ENCODE results near the gene CDC34.
"Not testable (repeated sequence)": the region's sequence is repeated elsewhere in the genome, so short reads cannot be mapped to it uniquely, and the experiment has no call there.

Gene CDC34

DNA sequence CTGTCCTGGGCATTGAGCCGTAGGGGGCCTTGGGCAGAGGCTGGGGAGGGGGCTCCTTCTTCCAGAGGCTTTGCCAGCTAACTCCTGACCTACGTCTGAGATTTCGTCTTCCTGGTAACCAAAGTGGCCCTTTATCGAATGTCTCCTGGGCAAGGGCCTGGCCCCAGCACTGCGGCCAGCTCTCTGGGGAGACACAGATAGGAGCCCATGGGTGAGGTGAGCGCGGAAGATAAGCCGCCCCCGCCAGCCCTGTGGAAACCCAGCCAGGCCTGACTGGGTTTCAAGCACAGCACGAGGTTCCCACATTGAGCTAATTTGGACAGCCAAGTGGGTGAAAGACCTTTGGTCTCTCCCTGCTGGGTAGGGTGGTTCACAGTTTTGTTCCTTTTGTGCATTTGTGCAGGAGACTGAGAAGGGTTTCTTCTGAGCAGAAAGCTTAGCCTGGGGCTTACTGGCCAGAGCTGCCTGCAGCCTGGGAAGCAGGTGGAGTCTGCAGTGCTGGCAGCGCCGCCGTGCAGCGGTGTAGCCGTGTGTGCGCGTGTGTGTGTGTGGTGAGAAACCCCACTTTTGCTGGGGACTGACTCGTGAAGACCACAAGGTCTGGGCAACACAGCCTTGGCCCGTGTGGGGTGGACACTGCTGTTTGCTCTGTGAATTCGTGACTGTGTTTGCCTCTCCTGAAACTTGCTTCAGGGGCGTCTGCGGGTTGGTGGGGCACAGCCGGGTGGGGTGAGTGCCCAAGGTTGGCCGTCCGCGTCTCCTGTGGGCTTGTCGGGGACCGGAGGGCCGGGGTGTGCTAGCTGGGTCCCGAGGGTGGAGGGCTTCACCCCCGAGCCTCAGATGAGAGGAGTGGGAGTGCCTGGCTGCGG, 43.3 kb downstream of the CDC34 start:
- no peak for DNase-seq

DNA sequence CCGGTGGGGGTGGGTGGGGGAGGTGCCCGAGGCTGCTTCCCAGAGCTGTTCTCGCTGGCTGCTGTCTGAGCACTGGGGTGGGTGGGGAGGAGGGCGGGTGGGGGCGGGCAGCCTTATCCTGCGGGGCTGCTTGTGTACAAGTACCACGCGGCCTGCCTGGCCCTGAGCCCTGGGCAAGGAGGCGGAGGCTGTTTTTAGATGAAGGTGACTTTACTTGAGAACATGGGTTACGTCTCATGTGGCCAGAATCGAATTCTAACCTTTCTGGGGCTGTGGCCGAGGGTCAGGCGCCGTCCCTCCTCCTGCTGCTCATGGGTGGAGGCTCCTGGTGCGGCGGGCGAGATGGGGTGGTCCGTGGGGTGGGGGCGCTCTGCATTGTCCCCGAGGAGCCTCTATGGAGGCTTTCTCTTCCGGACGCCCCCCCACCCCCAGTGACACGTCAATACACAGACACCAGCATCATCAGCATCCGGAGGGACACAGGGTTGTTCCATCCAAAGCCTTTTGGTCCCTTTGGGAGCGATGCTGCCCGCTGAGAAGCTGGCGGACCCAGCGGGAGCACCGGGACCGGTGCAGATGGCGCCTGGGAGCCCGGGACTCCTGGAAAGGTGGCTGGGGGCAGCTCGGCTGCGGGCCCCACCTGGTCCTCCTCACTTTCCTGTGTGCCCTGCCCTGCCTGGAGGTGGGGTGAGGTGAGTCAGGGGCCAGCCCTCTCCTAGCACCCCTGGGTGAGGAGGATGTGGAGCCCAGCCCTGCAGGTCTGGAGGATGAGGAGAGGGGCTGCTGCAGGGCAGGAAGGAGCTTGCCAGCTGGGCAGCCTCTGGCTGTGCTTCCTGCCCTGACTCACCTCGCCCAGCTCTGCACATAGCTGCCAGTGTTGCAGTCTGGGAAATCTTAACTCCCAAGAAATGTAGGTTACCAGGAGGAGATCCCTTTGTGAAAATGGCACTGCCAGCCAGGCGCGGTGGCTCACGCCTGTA, 44.3 kb downstream of the CDC34 start:
- DNase-seq = no peak

DNA sequence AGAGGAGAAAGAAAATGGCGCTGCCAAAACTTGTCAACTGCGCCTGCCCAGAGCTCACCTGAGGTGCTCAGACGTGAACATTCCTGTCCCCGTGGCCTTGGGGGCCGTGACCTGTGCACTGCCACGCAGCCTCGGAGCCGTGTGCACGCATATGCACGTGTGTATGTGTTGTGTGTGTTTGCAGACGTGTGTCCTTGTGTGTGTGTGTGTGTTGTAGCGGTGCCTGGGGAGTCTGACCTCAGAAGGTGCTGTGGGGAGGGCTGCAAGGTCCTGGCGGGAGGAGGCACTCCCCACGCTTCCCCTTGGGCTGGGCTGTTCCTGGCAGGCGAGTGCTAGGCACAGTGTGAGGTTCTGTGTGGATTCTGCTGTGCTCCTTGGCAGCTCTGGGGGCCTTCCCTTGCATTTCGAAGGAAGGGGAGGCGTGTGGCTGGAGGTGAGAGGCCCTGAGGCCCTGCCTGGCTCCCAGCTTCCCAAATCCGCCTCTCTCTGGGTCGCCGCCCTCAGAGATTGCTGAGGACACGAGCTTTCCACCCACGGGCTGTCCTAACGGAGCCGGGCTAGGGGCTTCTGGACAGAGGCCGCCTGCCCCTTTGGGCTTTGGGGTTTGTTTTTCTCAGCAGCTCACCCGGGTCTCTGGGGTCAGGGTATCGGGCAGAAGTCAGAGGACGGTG, 45.3 kb downstream of the CDC34 start:
- DNase-seq = no peak

DNA sequence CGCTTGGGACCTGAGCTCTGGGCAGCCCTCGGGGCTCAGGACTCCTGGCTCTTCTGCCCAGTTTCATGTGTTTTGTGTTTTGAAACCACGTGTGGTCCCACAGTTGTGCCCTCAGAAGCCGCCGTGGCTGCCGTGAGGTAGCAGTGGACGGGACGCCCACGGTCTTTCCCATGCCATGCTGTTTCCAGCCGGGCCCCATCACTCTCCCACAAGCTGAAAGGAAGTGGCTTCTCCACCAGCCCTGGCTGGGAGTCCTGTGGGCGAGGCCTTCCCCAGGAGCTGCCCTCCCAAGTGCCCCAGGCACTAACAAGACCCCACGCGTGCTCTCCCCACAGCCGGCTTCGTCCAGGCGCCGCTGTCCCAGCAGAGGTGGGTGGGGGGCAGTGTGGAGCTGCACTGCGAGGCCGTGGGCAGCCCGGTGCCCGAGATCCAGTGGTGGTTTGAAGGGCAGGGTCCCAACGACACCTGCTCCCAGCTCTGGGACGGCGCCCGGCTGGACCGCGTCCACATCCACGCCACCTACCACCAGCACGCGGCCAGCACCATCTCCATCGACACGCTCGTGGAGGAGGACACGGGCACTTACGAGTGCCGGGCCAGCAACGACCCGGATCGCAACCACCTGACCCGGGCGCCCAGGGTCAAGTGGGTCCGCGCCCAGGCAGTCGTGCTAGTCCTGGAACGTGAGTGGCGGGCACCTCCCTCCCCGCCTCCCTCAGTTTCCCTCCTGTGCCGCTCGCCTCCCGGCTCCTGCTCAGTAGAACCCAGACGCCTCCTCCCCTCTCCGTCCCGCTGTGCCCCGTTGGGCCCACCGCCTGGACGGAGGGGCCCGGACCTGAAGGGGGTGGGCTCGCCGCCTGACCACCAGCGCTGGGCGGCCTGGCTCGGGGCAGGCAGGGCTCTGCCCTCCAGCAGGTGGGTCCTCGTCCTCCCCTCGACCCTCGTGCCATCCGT, 46.2 kb downstream of the CDC34 start:
- DNase-seq = no peak

DNA sequence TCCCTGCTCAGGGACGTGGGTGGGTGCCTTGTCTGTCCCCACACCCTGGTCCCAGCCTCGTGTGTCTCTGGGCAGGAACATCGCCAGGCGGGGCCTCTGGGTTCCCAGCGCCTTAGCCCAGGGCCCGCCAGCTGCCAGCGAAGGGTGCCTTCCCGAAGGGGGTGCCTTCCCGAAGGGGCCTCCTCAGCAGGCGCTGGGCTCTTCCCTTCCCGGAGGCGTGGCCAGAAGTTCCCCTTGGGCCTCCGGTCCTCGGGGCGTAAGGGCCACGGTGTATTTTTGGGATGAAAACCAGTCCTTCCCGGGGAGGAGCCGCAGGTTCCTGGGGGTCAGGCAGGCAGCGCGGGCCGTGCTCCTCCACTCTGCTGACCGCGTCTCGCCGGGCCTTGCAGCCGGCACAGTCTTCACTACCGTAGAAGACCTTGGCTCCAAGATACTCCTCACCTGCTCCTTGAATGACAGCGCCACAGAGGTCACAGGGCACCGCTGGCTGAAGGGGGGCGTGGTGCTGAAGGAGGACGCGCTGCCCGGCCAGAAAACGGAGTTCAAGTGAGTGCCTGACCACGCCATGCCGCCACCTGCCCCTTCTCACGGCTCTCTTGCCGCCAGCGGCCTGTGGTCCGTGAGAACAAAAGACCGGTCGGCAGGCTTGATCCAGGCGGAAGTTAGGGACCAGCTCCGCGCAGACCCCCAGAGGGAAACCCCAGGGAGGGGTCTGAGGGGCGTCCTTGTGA, 47.7 kb downstream of the CDC34 start:
- DNase-seq = no peak

DNA sequence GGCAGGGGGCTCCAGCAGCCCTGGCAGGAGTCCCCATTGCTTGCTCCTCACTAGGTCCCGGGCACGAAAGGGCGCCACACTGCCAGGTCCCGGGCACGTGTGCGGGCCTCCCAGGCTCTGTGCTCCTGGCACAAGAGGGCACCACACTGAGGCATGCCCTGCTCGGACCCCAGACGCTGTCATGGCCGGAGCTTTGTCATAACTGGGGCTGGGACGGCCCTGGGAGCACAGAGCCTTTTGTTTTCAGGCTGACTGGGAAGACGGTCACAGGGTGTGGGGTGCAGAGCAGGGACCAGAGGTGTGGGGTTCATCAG, 48.2 kb downstream of the CDC34 start:
- no peak for DNase-seq

DNA sequence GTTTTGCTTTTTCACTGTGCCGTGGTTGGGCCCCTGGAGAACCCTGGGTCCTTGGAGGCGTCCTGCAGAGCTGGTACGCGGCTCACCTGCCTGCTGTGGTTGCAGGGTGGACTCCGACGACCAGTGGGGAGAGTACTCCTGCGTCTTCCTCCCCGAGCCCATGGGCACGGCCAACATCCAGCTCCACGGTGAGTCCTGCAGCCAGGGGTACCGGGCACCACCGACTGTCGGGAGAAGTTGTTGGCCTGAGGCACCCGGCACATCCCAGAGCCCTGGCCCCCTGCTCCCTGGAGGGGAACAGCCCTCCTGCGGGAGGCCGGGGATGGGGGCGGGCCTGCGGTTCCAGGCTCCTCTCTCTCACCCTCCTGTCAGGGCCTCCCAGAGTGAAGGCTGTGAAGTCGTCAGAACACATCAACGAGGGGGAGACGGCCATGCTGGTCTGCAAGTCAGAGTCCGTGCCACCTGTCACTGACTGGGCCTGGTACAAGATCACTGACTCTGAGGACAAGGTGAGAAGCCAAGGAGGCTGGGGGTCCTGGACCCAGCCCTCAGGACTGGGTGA, 48.8 kb downstream of the CDC34 start:
- DNase-seq = no peak

DNA sequence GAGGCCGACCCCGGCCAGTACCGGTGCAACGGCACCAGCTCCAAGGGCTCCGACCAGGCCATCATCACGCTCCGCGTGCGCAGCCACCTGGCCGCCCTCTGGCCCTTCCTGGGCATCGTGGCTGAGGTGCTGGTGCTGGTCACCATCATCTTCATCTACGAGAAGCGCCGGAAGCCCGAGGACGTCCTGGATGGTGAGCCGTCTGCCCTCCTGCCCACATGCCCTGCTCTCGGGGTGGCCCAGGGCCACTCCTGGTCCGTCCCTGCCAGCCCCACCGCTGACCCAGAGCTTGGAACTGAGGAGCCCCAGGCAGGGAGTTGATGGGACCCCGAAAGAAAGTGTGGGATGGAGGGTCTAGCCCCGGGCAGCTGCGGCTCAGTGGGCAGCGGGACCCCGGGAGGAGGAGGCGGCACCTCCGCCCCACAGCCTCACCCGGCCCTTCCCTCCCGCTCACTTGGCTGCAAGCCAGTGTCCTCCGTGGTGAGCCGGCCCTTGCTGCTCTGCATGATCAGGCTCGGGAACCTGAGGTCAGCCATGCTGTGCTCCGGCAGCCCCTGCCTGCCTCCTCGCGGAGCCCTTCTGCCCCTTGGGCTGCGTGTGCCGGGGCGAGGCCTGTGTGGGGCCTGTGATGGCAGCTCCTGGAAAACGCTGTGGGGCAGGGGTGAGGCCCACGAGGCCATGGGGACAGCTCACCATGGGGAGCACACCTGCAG, 50.0 kb downstream of the CDC34 start:
- no peak for DNase-seq

DNA sequence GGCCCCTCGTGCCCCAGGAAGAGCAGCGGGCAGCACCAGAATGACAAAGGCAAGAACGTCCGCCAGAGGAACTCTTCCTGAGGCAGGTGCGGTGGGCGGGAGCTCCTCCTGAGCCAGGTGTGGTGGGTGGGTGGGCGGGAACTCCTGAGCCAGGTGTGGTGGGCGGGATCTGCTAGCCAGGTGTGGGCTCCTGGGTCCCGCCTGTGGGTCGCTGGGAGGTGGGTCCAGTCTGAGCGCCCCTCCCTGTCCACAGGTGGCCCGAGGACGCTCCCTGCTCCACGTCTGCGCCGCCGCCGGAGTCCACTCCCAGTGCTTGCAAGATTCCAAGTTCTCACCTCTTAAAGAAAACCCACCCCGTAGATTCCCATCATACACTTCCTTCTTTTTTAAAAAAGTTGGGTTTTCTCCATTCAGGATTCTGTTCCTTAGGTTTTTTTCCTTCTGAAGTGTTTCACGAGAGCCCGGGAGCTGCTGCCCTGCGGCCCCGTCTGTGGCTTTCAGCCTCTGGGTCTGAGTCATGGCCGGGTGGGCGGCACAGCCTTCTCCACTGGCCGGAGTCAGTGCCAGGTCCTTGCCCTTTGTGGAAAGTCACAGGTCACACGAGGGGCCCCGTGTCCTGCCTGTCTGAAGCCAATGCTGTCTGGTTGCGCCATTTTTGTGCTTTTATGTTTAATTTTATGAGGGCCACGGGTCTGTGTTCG, 51.1 kb downstream of the CDC34 start:
- DNase-seq = no peak

DNA sequence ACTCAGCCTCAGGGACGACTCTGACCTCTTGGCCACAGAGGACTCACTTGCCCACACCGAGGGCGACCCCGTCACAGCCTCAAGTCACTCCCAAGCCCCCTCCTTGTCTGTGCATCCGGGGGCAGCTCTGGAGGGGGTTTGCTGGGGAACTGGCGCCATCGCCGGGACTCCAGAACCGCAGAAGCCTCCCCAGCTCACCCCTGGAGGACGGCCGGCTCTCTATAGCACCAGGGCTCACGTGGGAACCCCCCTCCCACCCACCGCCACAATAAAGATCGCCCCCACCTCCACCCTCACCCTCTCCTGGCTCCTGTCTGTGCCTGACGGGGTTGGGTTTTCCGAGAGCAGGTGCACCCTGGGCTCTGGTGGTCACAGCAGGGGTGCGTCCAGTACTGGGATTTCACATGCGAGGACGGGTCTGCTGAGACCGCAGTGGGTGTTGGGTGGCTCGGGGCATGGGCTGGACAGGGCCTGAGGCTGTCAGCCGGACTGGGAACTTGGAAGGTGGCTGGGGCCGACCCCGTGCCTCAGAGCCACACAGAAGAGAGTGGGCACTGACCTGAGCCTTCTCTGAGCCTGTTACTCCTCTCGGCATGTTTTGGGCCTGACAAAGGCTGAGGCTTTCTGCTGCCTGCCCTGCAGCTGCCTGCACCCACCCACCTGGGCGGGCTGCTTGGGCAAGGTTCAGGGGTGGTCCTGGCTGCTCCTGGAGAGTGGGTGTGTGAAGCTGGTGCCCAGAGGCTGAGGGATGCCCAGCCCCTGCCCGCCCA, 51.8 kb downstream of the CDC34 start:
- DNase-seq = no peak

DNA sequence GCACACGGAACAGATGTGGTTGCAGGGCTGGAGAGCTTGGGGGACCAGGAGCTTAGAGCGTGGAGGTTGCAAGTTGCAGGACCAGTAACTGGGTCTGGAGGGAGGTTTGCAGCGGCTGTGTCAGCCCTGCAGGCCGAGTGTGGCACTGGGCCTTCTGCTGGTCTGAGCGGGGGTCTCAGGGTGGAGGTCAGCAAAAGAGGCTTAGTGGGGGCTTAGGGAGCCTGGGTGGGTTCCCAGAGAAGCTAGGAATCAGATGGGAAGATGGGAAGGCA, 52.3 kb downstream of the CDC34 start:
- no peak for DNase-seq

DNA sequence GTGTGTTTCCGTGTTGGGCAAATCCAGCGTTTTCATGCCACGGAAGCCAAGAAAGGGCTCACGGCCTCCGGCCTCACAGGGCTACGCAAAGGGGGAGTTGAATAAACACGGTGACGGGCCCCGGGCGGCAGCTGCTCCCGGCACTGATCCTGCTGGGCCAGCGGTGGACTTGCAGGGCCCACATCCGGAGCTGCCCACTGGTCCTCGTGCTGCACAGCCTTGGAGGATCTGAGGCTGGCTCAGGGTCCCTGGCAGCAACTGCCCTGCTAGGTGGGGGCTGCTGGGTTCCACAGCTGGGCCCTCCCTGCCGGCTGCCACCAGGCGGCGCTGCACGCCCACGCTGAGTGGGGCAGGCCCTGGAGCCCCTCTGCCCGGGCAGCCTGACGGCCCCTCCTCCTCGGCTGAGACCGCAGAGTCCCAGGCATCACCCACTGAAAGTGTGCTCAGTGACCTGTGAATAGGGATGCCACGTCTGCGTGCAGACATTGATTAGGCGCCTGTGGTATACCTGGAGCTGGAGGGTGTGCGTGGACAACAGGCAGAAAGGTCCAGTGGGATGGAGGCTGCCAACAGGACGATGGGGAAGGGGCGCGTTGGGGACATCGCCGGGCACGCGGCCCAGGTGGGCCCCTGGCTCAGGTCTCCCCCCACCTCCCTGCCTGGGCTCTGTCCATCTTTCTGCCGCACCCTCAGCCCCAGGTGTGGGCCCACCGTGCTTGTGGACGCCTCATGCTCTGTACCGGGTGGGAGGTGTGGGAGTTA, 52.9 kb downstream of the CDC34 start:
- DNase-seq = no peak

DNA sequence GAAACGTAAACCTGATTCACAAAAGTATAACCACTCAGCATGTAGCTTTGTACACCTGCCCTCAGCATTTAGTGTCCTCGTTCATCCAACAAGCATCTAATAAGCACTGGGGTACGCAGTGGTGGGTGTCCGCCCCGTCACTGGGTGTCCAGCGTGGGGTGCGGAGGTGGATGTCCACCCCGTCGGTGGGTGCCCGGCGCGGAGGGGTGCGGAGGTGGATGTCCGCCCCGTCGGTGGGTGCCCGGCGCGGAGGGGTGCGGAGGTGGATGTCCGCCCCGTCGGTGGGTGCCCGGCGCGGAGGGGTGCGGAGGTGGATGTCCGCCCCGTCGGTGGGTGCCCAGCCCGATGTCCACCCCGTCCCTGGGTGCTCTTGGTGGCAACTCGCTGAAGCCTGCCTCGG, 53.6 kb downstream of the CDC34 start:
- not testable (repeated sequence) for DNase-seq

DNA sequence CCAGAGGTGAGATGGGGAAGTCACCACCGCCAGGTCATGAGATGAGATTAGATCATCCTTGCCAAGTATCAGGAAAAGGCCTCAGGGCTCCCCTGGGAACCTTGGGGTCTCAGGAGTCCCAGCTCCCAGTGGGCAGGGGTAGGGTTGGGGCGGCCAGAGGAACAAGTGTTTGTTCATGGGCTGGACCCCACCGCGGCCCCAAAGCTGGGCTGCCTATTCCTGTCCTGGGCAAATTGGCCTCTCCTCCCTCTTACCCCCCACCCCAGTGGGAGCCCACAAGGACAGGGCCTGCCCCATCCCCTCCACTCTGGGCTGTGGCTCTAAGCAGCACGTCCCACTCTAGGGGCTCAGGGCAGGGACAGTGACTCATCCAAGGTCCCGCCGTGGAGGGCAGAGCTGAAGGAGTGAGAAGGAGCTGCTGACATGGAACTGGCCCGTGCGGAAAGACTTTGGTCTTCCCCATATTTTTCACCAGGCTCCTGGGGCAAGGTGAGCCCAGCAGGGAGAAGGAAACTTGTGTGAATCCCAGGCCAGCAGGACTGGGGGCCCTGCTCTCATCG, 54.1 kb downstream of the CDC34 start:
- no peak for DNase-seq

DNA sequence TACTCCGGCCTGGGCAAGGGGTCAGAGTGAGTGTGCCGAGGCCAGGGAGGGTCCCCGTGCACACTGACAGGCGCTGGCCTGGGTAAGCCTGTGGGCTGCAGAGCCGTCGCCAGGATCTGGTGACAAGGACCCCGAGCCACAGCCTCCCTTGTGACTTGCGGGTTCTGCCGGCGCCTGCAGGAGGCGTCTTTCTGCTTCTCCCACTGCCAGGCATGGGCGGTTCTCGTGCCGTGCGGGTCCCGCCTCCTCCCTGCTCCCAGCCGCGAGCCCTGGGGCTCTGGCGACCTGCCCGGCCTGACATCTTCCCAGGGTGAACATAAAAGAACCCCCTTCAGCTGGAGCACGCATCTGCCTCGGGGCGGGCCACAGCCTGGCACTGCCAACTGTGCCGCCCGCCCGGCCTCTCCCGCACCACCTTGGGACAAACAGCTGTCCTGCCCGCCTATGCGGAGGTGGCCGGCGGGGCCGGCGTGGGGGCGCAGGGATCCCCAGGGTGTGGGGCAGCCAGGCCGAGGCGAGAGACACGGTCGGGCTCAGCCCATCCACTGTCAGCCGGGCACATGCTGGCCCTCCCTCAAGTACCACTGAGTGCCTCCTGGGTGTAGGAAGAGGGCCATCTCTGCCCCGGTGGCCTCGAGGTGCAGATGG, 56.7 kb downstream of the CDC34 start:
- peak; percentile 48 for DNase-seq

DNA sequence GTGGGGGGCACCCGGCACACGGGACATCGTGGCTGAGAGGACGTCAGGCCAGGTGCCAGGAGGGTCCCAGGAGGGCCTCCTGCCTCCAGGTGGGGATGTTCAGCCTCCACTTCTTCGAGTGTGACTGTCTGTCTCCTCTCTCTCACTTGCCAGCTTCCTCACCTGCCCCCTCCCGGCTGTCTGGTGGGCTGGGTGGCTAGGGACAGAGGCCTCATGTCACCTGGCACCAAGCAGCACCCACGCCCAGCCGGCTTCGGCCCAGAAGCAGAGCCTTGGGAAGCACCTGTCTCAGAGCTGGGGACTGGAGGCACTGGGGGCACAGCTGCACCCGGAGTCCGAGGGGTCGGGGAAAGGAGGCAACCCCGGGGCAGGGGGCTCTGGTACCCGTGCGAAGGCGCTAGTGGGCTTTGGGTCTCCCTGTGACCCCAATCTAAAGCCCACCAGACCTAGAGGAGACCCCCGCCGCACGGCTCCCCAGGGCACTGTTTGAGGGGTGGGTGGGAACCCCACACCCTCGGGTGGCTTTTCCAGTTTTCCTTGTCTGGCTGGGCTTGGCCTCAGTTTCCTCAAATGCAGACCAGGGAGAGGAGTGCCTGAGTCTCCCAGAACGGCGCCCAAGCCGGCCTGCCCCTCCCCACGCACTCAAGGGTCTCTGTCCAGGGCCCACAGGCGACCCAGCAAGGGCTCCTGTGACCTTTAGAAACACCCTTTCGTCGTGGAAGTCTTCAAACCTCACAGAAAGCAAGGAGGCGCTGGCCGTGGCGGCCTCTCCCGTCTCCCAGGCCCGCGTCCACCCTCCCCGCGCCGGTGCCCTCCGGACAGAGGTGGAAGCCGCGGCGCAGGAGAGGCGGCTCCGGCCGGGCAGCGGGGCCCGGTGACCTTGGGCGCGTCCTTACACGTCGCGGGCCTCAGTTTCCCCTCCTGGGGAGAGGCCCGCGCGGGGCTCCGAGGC, 57.5 kb downstream of the CDC34 start:
- DNase-seq = no peak
